NCI-H1694 treated with DMSO at 0.1 percent for 48 hours (cell line): Measurements from ENCODE around the gene FITM1.
"Not testable (repeated sequence)": the region's sequence is repeated elsewhere in the genome, so short reads cannot be mapped to it uniquely, and the experiment has no call there.

Experiments
- DNase-seq: peaks from one replicate; lab custom pipeline; 2025; lab: John Stamatoyannopoulos, UW

The FITM1 gene

GRCh38 chr14:24098229-24098926 lies 32.1 kb upstream of the FITM1 start:
- DNase-seq: no peak

- no peak for DNase-seq
Observed at GRCh38 chr14:24098927-24099813, 31.3 kb upstream of the FITM1 start.

- DNase-seq: no peak
Observed at GRCh38 chr14:24100197-24100981, 30.1 kb upstream of the FITM1 start.

DNA sequence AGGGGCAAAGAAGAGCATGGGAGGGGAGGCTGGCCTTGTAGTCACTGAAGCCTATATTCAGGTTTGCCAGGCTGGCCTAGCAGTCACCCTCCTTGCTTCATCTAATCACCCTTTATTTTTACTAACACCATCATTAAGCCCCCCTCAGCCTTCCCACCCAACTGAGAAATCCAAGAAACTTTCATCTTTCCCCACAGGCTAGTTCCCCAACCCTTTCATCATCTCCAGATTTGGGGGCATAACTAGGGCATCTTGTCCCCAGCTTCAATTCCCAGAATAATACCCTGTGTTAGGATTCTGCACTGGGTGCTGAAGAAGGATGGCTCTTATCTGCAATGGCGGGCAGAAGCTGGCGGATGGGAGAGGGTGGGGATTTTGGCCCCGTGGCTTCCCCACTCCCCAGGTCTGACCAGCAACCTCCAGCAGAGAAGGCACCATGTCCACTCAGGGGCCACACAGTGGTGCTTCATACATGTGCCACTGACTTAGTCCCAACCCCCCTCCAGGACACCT lies 29.4 kb upstream of the FITM1 start:
- no peak for DNase-seq

DNA sequence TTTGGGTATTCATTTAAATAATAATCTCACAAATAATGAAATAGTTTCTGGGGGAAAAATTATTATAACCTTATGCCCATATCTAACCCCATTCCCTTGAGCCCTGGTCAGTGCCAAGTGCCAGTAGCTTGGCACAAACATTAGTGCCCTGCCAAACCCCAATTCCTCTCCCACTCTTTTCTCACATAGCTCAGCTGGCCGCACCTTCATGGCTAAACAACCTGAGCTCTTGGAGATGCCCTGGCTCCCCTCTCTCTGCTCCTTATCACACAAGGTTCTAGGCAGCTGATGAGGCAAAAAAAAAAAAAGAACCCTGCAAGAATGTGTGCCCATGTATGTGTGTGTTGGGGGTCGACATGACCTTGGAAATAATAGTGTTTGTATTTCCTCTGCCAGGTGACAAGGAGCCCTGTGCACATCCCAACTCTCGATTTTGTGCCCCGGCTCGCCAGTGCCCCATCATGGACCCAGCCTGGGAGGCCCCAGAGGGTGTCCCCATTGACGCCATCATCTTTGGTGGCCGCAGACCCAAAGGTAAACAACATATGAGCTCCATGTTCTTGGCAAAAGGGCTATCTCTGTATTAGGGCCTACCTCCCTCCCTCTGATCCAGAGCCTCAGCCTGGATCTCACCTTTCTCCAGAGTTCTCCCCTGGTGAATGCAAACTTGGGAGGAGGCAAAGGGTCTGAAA lies 28.0 kb upstream of the FITM1 start:
- DNase-seq: no peak

DNA sequence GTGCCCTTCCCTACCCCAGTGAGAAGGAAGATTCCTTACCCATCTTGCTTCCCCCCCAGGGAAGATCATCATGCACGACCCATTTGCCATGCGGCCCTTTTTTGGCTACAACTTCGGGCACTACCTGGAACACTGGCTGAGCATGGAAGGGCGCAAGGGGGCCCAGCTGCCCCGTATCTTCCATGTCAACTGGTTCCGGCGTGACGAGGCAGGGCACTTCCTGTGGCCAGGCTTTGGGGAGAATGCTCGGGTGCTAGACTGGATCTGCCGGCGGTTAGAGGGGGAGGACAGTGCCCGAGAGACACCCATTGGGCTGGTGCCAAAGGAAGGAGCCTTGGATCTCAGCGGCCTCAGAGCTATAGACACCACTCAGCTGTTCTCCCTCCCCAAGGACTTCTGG lies 27.0 kb upstream of the FITM1 start:
- DNase-seq: no peak

- DNase-seq: not testable (repeated sequence)
Observed at GRCh38 chr14:24105609-24106239, 24.7 kb upstream of the FITM1 start.

- no peak for DNase-seq
Observed at GRCh38 chr14:24106672-24107271, 23.7 kb upstream of the FITM1 start.

DNA sequence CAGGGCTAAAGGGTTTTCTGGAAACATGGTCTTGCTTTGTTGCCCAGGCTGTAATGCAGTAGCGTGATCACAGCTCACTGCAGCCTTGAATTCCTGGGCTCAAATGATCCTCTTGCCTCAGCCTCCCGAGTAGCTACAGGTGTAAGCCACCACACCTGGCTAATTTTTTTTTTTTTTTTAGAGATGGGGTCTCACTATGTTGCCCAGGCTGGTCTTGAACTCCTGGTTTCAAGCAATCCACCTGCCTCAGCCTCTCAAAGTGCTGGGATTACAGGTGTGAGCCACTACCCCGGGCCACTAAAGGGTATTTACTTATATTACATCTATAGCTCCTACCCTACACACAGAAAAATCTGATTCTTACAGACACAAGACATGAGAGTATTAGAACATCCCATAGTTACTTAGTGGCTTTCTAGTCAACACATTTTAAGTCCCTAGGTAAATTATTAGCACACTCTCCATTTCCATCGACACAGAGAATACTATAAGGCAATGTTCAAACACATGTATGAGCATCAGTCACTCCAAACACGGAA lies 22.1 kb upstream of the FITM1 start:
- no peak for DNase-seq

- DNase-seq: no peak
Observed at GRCh38 chr14:24110060-24110459, 20.4 kb upstream of the FITM1 start.

DNA sequence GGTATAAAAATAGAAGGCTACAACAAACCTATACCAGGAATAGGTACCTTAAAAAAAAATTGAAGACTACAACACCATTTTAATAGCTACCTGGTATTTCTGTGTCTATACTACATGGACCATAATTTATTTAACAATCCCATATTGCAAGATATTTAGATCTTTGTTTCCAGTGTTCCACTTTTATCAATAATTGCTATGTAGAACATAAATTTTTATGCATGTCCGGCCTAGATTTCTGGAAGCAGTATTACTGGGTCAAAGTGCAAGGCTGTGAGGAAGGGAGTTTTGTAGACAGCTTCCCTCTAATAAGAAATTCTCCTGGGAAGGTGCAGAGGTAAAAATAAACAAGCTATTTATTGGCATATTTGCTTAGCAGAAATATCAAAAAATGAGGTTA lies 19.9 kb upstream of the FITM1 start:
- DNase-seq: no peak

GRCh38 chr14:24113379-24113800 lies 17.1 kb upstream of the FITM1 start:
- no peak for DNase-seq

- peak; percentile 81 for DNase-seq
Observed at GRCh38 chr14:24113801-24114531, 16.5 kb upstream of the FITM1 start.

DNA sequence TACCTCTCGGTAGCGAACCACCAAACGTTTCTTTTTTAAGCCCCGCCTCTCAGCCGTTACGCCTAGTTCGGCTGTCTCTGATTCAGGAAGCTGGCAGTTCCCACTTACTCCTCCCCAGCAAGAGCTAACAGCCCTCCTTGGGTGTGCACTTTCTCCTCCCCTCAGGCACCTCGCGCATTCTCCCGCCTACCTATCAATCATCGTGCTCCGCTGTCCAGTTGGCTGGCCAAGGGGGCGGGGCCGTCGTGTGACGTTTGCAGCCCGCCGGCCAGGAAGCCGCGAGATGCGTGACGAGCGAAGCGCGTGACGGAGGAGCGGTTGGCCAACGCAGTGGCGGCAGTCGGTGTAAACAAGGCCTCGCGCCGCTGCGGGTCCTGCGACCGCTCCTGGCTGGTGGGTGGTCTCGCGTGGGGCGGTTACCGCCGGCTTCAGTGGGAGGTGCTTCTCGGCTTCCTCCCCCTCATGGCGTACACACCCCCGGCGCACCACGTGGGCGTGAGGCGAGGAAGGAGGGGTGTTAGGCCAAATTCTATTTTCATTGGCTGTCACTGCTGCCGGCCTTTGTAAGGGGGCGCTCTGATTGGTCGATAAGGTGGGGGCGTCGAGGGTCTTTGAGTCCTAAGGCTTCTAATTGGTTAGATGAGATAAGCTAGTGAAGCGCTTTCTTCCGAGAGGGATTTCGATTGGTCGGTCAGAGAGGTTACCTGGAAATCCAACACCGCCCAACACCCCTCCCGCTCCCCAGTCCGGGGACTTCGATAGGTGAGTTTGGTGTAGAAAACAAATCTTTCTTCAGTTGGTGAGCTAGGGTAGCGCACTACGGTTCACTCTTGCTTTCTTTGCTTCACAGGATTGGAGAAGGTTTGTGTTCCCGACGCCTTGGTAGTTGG lies 15.7 kb upstream of the FITM1 start, which contains the start of the genes DCAF11 and NRL:
TSS of gene DCAF11 (plus strand) at position 246 of the 890 bp plus-strand sequence. CDS start 818 bp downstream, outside the sequence.
TSS of gene NRL (minus strand) at position 418 of the 890 bp plus-strand sequence. CDS start 32,101 bp downstream, outside the sequence.
- peak; percentile 99 for DNase-seq

DNA sequence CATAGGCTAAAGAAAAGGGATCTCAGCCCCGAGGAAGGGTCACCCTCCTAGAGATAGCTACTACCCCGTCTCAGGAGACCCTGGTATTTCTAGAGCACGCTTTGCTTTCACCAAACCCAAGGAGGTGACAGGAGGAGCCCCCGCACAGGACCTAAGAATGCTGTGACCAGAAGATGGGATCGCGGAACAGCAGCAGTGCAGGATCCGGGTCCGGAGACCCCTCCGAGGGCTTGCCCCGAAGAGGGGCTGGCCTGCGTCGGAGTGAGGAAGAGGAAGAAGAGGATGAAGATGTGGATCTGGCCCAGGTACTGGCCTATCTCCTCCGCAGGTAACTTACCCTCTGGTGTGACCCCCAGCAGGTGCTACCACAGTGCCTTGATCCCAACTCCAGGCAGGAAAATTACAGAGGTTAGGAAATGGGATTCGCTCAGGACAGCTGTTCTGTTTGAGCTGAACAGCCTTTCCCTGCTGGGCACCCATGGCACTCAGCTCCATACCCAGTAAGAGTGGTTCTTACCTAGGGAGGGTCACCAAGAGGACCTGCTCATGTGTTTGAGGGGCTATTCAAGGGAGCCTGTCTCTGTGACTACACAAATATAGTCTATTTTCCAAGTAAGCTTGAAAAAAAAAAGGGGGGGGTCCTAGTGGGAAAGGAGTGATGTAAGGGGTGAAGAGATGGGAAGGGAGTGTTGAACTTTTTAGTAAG lies 14.9 kb upstream of the FITM1 start:
- no peak for DNase-seq

DNA sequence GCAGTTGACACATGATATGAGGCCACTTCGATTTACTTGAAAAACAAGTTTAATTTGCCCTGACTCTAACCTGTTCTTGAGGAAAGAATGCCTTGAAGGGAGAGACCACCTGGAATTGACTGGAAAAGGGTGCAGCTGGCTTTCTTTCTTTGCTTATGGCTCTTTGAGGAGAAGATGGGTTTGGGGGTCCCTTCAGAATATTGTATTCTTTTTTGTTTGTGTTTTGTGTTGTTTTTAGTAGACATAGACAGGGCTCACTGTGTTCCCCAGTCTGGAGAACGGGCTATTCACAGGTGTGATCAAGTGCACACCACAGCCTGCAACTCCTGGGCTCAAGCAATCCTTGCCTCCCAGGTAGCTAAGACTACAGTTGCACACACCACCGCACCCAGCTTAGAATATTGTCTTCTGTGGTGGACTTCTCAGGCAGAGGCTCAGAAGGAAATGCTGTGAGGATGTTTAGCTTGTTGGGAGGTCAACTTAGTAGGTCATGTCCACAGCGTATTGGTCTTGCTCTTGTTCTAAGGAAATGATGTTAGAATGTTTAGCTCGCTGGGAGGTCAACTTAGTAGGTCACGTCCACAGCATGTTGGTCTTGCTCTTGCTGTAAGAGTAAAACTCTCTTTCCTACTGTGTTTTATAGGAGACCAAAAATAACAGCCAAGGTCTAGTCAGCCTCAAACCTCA lies 14.2 kb upstream of the FITM1 start:
- no peak for DNase-seq

- no peak for DNase-seq
Observed at GRCh38 chr14:24117179-24117578, 13.3 kb upstream of the FITM1 start.
